SIG-M5 (cell line): ENCODE data around the gene GOT1.

ENCODE experiments used
- DNase-seq: peaks from one replicate; lab custom pipeline; 2025; lab: John Stamatoyannopoulos, UW

The GOT1 gene

GRCh38 chr10:99433378-99434020, 3.1 kb upstream of the GOT1 start:
- DNase-seq = no peak

GRCh38 chr10:99432881-99433280, 2.5 kb upstream of the GOT1 start:
- DNase-seq = no peak

- no peak for DNase-seq
These were observed 1.6 kb upstream of the GOT1 start for GRCh38 chr10:99432047-99432446.

- DNase-seq = no peak
These were observed 851 bp upstream of the GOT1 start for GRCh38 chr10:99431190-99431760.

- no peak for DNase-seq
These were observed 341 bp downstream of the GOT1 start for GRCh38 chr10:99430116-99430450.

- DNase-seq = no peak
These were observed 818 bp downstream of the GOT1 start for GRCh38 chr10:99429517-99430095.

GRCh38 chr10:99427566-99428190, 2.7 kb downstream of the GOT1 start:
- DNase-seq = no peak

GRCh38 chr10:99426689-99427088, 3.7 kb downstream of the GOT1 start:
- no peak for DNase-seq

GRCh38 chr10:99425204-99425603, 5.2 kb downstream of the GOT1 start:
- no peak for DNase-seq

- DNase-seq = no peak
These were observed 5.8 kb downstream of the GOT1 start for GRCh38 chr10:99424656-99425055.

GRCh38 chr10:99422529-99423096, 7.8 kb downstream of the GOT1 start:
- no peak for DNase-seq

- DNase-seq = no peak
These were observed 9.1 kb downstream of the GOT1 start for GRCh38 chr10:99421233-99421739.

GRCh38 chr10:99419688-99420087, 10.7 kb downstream of the GOT1 start:
- no peak for DNase-seq

- DNase-seq = no peak
These were observed 11.4 kb downstream of the GOT1 start for GRCh38 chr10:99418910-99419624.

- no peak for DNase-seq
These were observed 18.3 kb downstream of the GOT1 start for GRCh38 chr10:99412099-99412498.

GRCh38 chr10:99411546-99411945, 18.9 kb downstream of the GOT1 start:
- no peak for DNase-seq

- no peak for DNase-seq
These were observed 19.5 kb downstream of the GOT1 start for GRCh38 chr10:99410876-99411275.

- DNase-seq = no peak
These were observed 20.3 kb downstream of the GOT1 start for GRCh38 chr10:99410146-99410545.

- no peak for DNase-seq
These were observed 24.3 kb downstream of the GOT1 start for GRCh38 chr10:99406149-99406548.

GRCh38 chr10:99403674-99404073, 26.8 kb downstream of the GOT1 start:
- DNase-seq = no peak

- DNase-seq = no peak
These were observed 30.8 kb downstream of the GOT1 start for GRCh38 chr10:99399664-99400063.

GRCh38 chr10:99396471-99396870, 34.0 kb downstream of the GOT1 start:
- no peak for DNase-seq
